Right renal pelvis (tissue), 4 donors: Measurements from ENCODE around the gene ZNF888. TPM values are rescaled to one million over a fixed set of nuclear protein-coding genes. Genes with fewer than 3 reads are reported as not detected.
"Not testable (repeated sequence)": the region's sequence is repeated elsewhere in the genome, so short reads cannot be mapped to it uniquely, and the experiment has no call there.

Source experiments
- DNase-seq, 4 donors: peaks; one replicate each; pipeline ENCODE4 v3.0.0-alpha.2; 2013; ENCODE audit warnings: low read depth in 4 of 4, low spot score in 3 of 4, missing footprints in 1 of 4
- polyA plus RNA-seq, 4 donors: library from polyadenylated mRNA; unstranded; fragments of 120-200 nt; gene quantifications; one replicate each; pipeline ENCODE4 v1.2.1, GENCODE V29; 2013; ENCODE audit not compliant: insufficient read length in 4 of 4

Gene ZNF888
- 10 to 100 TPM; 11.9 to 14.2 (median 12.5) TPM for polyA plus RNA-seq

GRCh38 chr19:52922841-52923777 is at the start of gene ZNF888:
ZNF888 (minus strand) TSS chr19:52923428; CDS start chr19:52917873, 5,555 bp downstream.
- peak; percentile 59 to 73 (median 65) for DNase-seq

GRCh38 chr19:52967772-52968171 is 44.5 kb upstream of the ZNF888 start:
- no peak for DNase-seq

- DNase-seq = no peak
Observed at GRCh38 chr19:52963247-52963618, 40.0 kb upstream of the ZNF888 start.

GRCh38 chr19:52962394-52963246 is 39.4 kb upstream of the ZNF888 start, which contains the start of gene ZNF816:
ZNF816 (minus strand) TSS chr19:52962881; CDS start chr19:52956089, 6,792 bp downstream.
- DNase-seq = peak; percentile 87 to 92 (median 90)

GRCh38 chr19:52961981-52962380 is 38.8 kb upstream of the ZNF888 start:
- no peak for DNase-seq

- no peak for DNase-seq
Observed at GRCh38 chr19:52959613-52960295, 36.5 kb upstream of the ZNF888 start.

- no peak for DNase-seq
Observed at GRCh38 chr19:52957591-52957990, 34.4 kb upstream of the ZNF888 start.

- no peak for DNase-seq
Observed at GRCh38 chr19:52956917-52957316, 33.7 kb upstream of the ZNF888 start.

GRCh38 chr19:52949422-52949821 is 26.2 kb upstream of the ZNF888 start:
- DNase-seq = no peak

- no peak for DNase-seq
Observed at GRCh38 chr19:52948025-52948770, 25.0 kb upstream of the ZNF888 start.

GRCh38 chr19:52946322-52947310 is 23.4 kb upstream of the ZNF888 start:
- peak in 2 of 4 donors; percentile 41 to 69 for DNase-seq

GRCh38 chr19:52945652-52946321 is 22.6 kb upstream of the ZNF888 start:
- DNase-seq = no peak

- DNase-seq = not testable (repeated sequence)
Observed at GRCh38 chr19:52944703-52945493, 21.7 kb upstream of the ZNF888 start.

- DNase-seq = no peak
Observed at GRCh38 chr19:52943884-52944643, 20.8 kb upstream of the ZNF888 start.

- DNase-seq = no peak
Observed at GRCh38 chr19:52943134-52943883, 20.1 kb upstream of the ZNF888 start.
